Astrocyte of the cerebellum (primary cell): Measurements from ENCODE around the gene COL4A4.

Experiments
- DNase-seq: peaks from one replicate; pipeline ENCODE4 v3.0.0-alpha.2; 2011; ENCODE audit warnings: low read depth
- H3K4me3 ChIP-seq: 2 replicates; pipeline ENCODE4 v1.5.1; 2011; ENCODE audit warnings: mild to moderate bottlenecking, low read depth, low read length, moderate library complexity
- CTCF ChIP-seq: IDR thresholded peaks from 2 replicates; pipeline ENCODE4 v1.5.1; 2012; ENCODE audit warnings: low read length, low read depth, moderate library complexity, mild to moderate bottlenecking; ENCODE audit errors: missing control alignments
- in situ Hi-C: cut with HindIII; loops from 2 replicates; pipeline ENCODE4 v1.10.0; 2017; ENCODE audit warnings: low sequenced_read_pairs

COL4A4 gene

GRCh38 chr2:227152093-227152766 is 11.8 kb downstream of the COL4A4 start:
- H3K4me3 ChIP-seq = no peak overlapping the region
- TF ChIP-seq CTCF = no peak
- in situ Hi-C loops = no loop called here
- DNase-seq = no peak

- no peak for DNase-seq
- no peak for TF ChIP-seq CTCF
- in situ Hi-C loops = no loop called here
- no peak overlapping the region for H3K4me3 ChIP-seq
Measured at GRCh38 chr2:227150222-227150936, 13.6 kb downstream of the COL4A4 start.

- no peak overlapping the region for H3K4me3 ChIP-seq
- no peak for DNase-seq
- in situ Hi-C loops = no loop called here
- TF ChIP-seq CTCF = no peak
Measured at GRCh38 chr2:227148106-227148505, 15.9 kb downstream of the COL4A4 start.

- in situ Hi-C loops = no loop called here
- TF ChIP-seq CTCF = no peak
- H3K4me3 ChIP-seq = no peak overlapping the region
- DNase-seq = no peak
Measured at GRCh38 chr2:227147023-227147422, 17.0 kb downstream of the COL4A4 start.

- in situ Hi-C loops = no loop called here
- TF ChIP-seq CTCF = no peak
- no peak overlapping the region for H3K4me3 ChIP-seq
- DNase-seq = no peak
Measured at GRCh38 chr2:227146456-227146855, 17.5 kb downstream of the COL4A4 start.

- in situ Hi-C loops = no loop called here
- TF ChIP-seq CTCF = no peak
- DNase-seq = no peak
- no peak overlapping the region for H3K4me3 ChIP-seq
Measured at GRCh38 chr2:227143895-227144294, 20.1 kb downstream of the COL4A4 start.
